Stimulated activated CD4-positive, alpha-beta T cell treated with anti-CD3 and anti-CD28 coated beads, Interleukin-1b, Interleukin-23, amount 100 ng/mL, for 48 hours (primary cell): ENCODE results near the gene CENPP.
A peak's percentile ranks its signal among the peaks of the same experiment; 100 is the strongest.
"Not testable (repeated sequence)": the region's sequence is repeated elsewhere in the genome, so short reads cannot be mapped to it uniquely, and the experiment has no call there.

ENCODE experiments used
- DNase-seq: peaks from one replicate; pipeline ENCODE4 v3.0.0-alpha.2; 2020

CENPP gene

GRCh38 chr9:92384375-92384774 lies 58.6 kb downstream of the CENPP start:
- no peak for DNase-seq

GRCh38 chr9:92385001-92385400 lies 59.2 kb downstream of the CENPP start:
- no peak for DNase-seq

- DNase-seq = no peak
Observed at GRCh38 chr9:92385477-92385876, 59.7 kb downstream of the CENPP start.

- no peak for DNase-seq
Observed at GRCh38 chr9:92385953-92386352, 60.2 kb downstream of the CENPP start.

- no peak for DNase-seq
Observed at GRCh38 chr9:92392690-92393089, 66.9 kb downstream of the CENPP start.

- DNase-seq = no peak
Observed at GRCh38 chr9:92393686-92394085, 67.9 kb downstream of the CENPP start.

GRCh38 chr9:92395617-92396016 lies 69.9 kb downstream of the CENPP start:
- no peak for DNase-seq

- DNase-seq = no peak
Observed at GRCh38 chr9:92397853-92398252, 72.1 kb downstream of the CENPP start.

- DNase-seq = no peak
Observed at GRCh38 chr9:92402360-92402759, 76.6 kb downstream of the CENPP start.

GRCh38 chr9:92402826-92403745 lies 77.3 kb downstream of the CENPP start:
- no peak for DNase-seq

GRCh38 chr9:92404042-92404836 lies 78.5 kb downstream of the CENPP start, which contains the start of gene OGN:
Gene OGN (minus strand): TSS chr9:92404578. CDS start chr9:92403407, 1,171 bp downstream.
- DNase-seq = no peak

GRCh38 chr9:92405818-92406217 lies 80.1 kb downstream of the CENPP start:
- no peak for DNase-seq

GRCh38 chr9:92406477-92406876 lies 80.7 kb downstream of the CENPP start:
- peak; percentile 3 for DNase-seq

GRCh38 chr9:92407818-92408217 lies 82.1 kb downstream of the CENPP start:
- no peak for DNase-seq

GRCh38 chr9:92408747-92409478 lies 83.2 kb downstream of the CENPP start:
- no peak for DNase-seq

- DNase-seq = not testable (repeated sequence)
Observed at GRCh38 chr9:92411157-92411556, 85.4 kb downstream of the CENPP start.

- DNase-seq = no peak
Observed at GRCh38 chr9:92414566-92414965, 88.8 kb downstream of the CENPP start.

GRCh38 chr9:92422611-92423338 lies 97.0 kb downstream of the CENPP start:
- DNase-seq = no peak

- DNase-seq = no peak
Observed at GRCh38 chr9:92423612-92424011, 97.9 kb downstream of the CENPP start.

GRCh38 chr9:92424340-92424739 lies 98.6 kb downstream of the CENPP start, which contains the start of gene OMD:
Gene OMD (minus strand): TSS chr9:92424471. CDS start chr9:92417558, 6,913 bp downstream.
- no peak for DNase-seq

- DNase-seq = no peak
Observed at GRCh38 chr9:92425474-92425873, 99.7 kb downstream of the CENPP start.

GRCh38 chr9:92426501-92427145 lies 100.9 kb downstream of the CENPP start:
- no peak for DNase-seq
